ENCODE data around the gene SVOP. TPM values are rescaled to one million over a fixed set of nuclear protein-coding genes. Genes with fewer than 3 reads are reported as not detected.

The SVOP gene
- total RNA-seq, 2 experiments from 2014 or later, result not detected

- POLR2A ChIA-PET, result no interaction called here
- Mint-ChIP-seq H3K27ac (no peak overlapping the region), H3K27me3 (ENCODE audit: low read depth) (no peaks in the 10 kb centered on the region), H3K4me1 (ENCODE audit: low read depth) (no peaks in the 10 kb centered on the region), H3K4me3 (no peak overlapping the region), H3K9me3 (ENCODE audit: insufficient read depth) (no peaks in the 10 kb centered on the region), H3K36me3 (ENCODE audit: low read depth) (no peaks in the 10 kb centered on the region)
- DNase-seq (no peak), ATAC-seq (no peak)
- CTCF ChIA-PET, result no interaction called here
Observed at GRCh38 chr12:108985750-108986149, 35.1 kb downstream of the SVOP start.

- ATAC-seq (no peak), DNase-seq (no peak)
- H3K4me1 Mint-ChIP-seq (ENCODE audit: low read depth), result no peaks in the 10 kb centered on the region
- ChIA-PET POLR2A (no interaction called here), CTCF (no interaction called here)
- H3K36me3 Mint-ChIP-seq (ENCODE audit: low read depth), result no peaks in the 10 kb centered on the region
- no peaks in the 10 kb centered on the region for H3K9me3 Mint-ChIP-seq (ENCODE audit: insufficient read depth)
- no peaks in the 10 kb centered on the region for H3K27me3 Mint-ChIP-seq (ENCODE audit: low read depth)
- H3K27ac Mint-ChIP-seq, result no peak overlapping the region
- no peak overlapping the region for H3K4me3 Mint-ChIP-seq
Observed at GRCh38 chr12:108983227-108983626, 37.6 kb downstream of the SVOP start.

- Mint-ChIP-seq H3K27me3 (ENCODE audit: low read depth) (no peaks in the 10 kb centered on the region), H3K9me3 (ENCODE audit: insufficient read depth) (no peaks in the 10 kb centered on the region), H3K27ac (no peak overlapping the region), H3K36me3 (ENCODE audit: low read depth) (no peaks in the 10 kb centered on the region), H3K4me3 (no peak overlapping the region), H3K4me1 (ENCODE audit: low read depth) (no peaks in the 10 kb centered on the region)
- ChIA-PET CTCF (no interaction called here), POLR2A (no interaction called here)
- DNase-seq (no peak), ATAC-seq (no peak)
Observed at GRCh38 chr12:108982621-108983219, 38.1 kb downstream of the SVOP start.

- H3K9me3 Mint-ChIP-seq (ENCODE audit: insufficient read depth), result no peaks in the 10 kb centered on the region
- H3K27ac Mint-ChIP-seq, result no peak overlapping the region
- POLR2A ChIA-PET, result interaction anchor here (0.6 kb wide), 1 partner anchor 267 kb away, joined by 3 read pairs; no protein-coding TSS in a partner anchor
- H3K36me3 Mint-ChIP-seq (ENCODE audit: low read depth), result no peaks in the 10 kb centered on the region
- no peak for ATAC-seq
- CTCF ChIA-PET, result no interaction called here
- H3K27me3 Mint-ChIP-seq (ENCODE audit: low read depth), result no peaks in the 10 kb centered on the region
- no peaks in the 10 kb centered on the region for H3K4me1 Mint-ChIP-seq (ENCODE audit: low read depth)
- no peak overlapping the region for H3K4me3 Mint-ChIP-seq
- DNase-seq, result no peak
Observed at GRCh38 chr12:108981835-108982234, 39.0 kb downstream of the SVOP start.

GRCh38 chr12:108980831-108981618 is 39.8 kb downstream of the SVOP start:
- H3K27ac Mint-ChIP-seq, result no peak overlapping the region
- ChIA-PET CTCF (no interaction called here), POLR2A (interaction anchor here (0.6 kb wide), 1 partner anchor 268 kb away, joined by 3 read pairs; no protein-coding TSS in a partner anchor)
- no peaks in the 10 kb centered on the region for H3K27me3 Mint-ChIP-seq (ENCODE audit: low read depth)
- ATAC-seq (no peak), DNase-seq (no peak)
- H3K9me3 Mint-ChIP-seq (ENCODE audit: insufficient read depth), result no peaks in the 10 kb centered on the region
- no peaks in the 10 kb centered on the region for H3K36me3 Mint-ChIP-seq (ENCODE audit: low read depth)
- no peak overlapping the region for H3K4me3 Mint-ChIP-seq
- no peaks in the 10 kb centered on the region for H3K4me1 Mint-ChIP-seq (ENCODE audit: low read depth)

- H3K27me3 Mint-ChIP-seq (ENCODE audit: low read depth), result peaks cover 2% of the 10 kb centered on the region
- CTCF ChIA-PET, result no interaction called here
- no peaks in the 10 kb centered on the region for H3K36me3 Mint-ChIP-seq (ENCODE audit: low read depth)
- H3K9me3 Mint-ChIP-seq (ENCODE audit: insufficient read depth), result no peaks in the 10 kb centered on the region
- H3K4me1 Mint-ChIP-seq (ENCODE audit: low read depth), result no peaks in the 10 kb centered on the region
- POLR2A ChIA-PET, result no interaction called here
- H3K27ac Mint-ChIP-seq, result no peak overlapping the region
- DNase-seq (no peak), ATAC-seq (no peak)
- no peak overlapping the region for H3K4me3 Mint-ChIP-seq
Observed at GRCh38 chr12:108977360-108977759, 43.5 kb downstream of the SVOP start.

GRCh38 chr12:108975024-108975593 is 45.8 kb downstream of the SVOP start:
- ChIA-PET CTCF (interaction anchor here (0.8 kb wide), 1 partner anchor 43 kb away, joined by 4 read pairs; no protein-coding TSS in a partner anchor), POLR2A (no interaction called here)
- Mint-ChIP-seq H3K27ac (no peak overlapping the region), H3K27me3 (ENCODE audit: low read depth) (peaks cover 4% of the 10 kb centered on the region), H3K9me3 (ENCODE audit: insufficient read depth) (no peaks in the 10 kb centered on the region), H3K4me1 (ENCODE audit: low read depth) (no peaks in the 10 kb centered on the region), H3K4me3 (no peak overlapping the region), H3K36me3 (ENCODE audit: low read depth) (no peaks in the 10 kb centered on the region)
- ATAC-seq (no peak), DNase-seq (no peak)

GRCh38 chr12:108973629-108974152 is 47.2 kb downstream of the SVOP start:
- H3K36me3 Mint-ChIP-seq (ENCODE audit: low read depth), result no peaks in the 10 kb centered on the region
- peaks cover 4% of the 10 kb centered on the region for H3K27me3 Mint-ChIP-seq (ENCODE audit: low read depth)
- no peak overlapping the region for H3K27ac Mint-ChIP-seq
- no peak for DNase-seq
- POLR2A ChIA-PET, result interaction anchor here (0.6 kb wide), 1 partner anchor 30 kb away, joined by 4 read pairs; no protein-coding TSS in a partner anchor
- ATAC-seq, result no peak
- CTCF ChIA-PET, result no interaction called here
- H3K4me3 Mint-ChIP-seq, result no peak overlapping the region
- H3K4me1 Mint-ChIP-seq (ENCODE audit: low read depth), result no peaks in the 10 kb centered on the region
- H3K9me3 Mint-ChIP-seq (ENCODE audit: insufficient read depth), result no peaks in the 10 kb centered on the region

GRCh38 chr12:108972358-108972757 is 48.5 kb downstream of the SVOP start:
- Mint-ChIP-seq H3K27me3 (ENCODE audit: low read depth) (peaks cover 4% of the 10 kb centered on the region), H3K4me3 (no peak overlapping the region), H3K27ac (no peak overlapping the region), H3K36me3 (ENCODE audit: low read depth) (no peaks in the 10 kb centered on the region), H3K4me1 (ENCODE audit: low read depth) (no peaks in the 10 kb centered on the region), H3K9me3 (ENCODE audit: insufficient read depth) (no peaks in the 10 kb centered on the region)
- CTCF ChIA-PET, result no interaction called here
- DNase-seq, result no peak
- ATAC-seq, result no peak
- POLR2A ChIA-PET, result no interaction called here

- Mint-ChIP-seq H3K27me3 (ENCODE audit: low read depth) (peaks cover 4% of the 10 kb centered on the region), H3K4me1 (ENCODE audit: low read depth) (no peaks in the 10 kb centered on the region), H3K27ac (no peak overlapping the region), H3K4me3 (no peak overlapping the region), H3K9me3 (ENCODE audit: insufficient read depth) (no peaks in the 10 kb centered on the region), H3K36me3 (ENCODE audit: low read depth) (no peaks in the 10 kb centered on the region)
- ChIA-PET CTCF (no interaction called here), POLR2A (no interaction called here)
- DNase-seq (no peak), ATAC-seq (no peak)
Observed at GRCh38 chr12:108969622-108970021, 51.2 kb downstream of the SVOP start.

GRCh38 chr12:108967869-108968540 is 52.9 kb downstream of the SVOP start:
- CTCF ChIA-PET, result no interaction called here

More at GRCh38 chr12:108967869-108968540, 52.9 kb downstream of the SVOP start:
- Mint-ChIP-seq H3K27me3 (ENCODE audit: low read depth) (peaks cover 2% of the 10 kb centered on the region), H3K27ac (no peak overlapping the region), H3K9me3 (ENCODE audit: insufficient read depth) (no peaks in the 10 kb centered on the region), H3K4me3 (no peak overlapping the region), H3K4me1 (ENCODE audit: low read depth) (no peaks in the 10 kb centered on the region), H3K36me3 (ENCODE audit: low read depth) (no peaks in the 10 kb centered on the region)
- no peak for ATAC-seq
- no peak for DNase-seq
- POLR2A ChIA-PET, result no interaction called here
